Fibroblast of villous mesenchyme (primary cell): ENCODE measurements around the gene SHC4. TPM values are rescaled to one million over a fixed set of nuclear protein-coding genes. Genes with fewer than 3 reads are reported as not detected.

Experiments used
- DNase-seq: peaks from one replicate; pipeline ENCODE4 v3.0.0-alpha.2; 2010; ENCODE audit warnings: low read depth
- H3K4me3 ChIP-seq: 2 replicates; pipeline ENCODE4 v1.5.1; 2011; ENCODE audit warnings: low read depth, mild to moderate bottlenecking, low read length
- CTCF ChIP-seq: IDR thresholded peaks from 2 replicates; pipeline ENCODE4 v1.5.1; 2012; ENCODE audit warnings: low read depth, mild to moderate bottlenecking, low read length; ENCODE audit not compliant: insufficient read depth
- total RNA-seq: library from RNA; depleted of rRNA; stranded (reverse); fragments of >200 nt; gene quantifications from 2 replicates; pipeline ENCODE4 v1.2.3, GENCODE V29; 2012

Gene SHC4
- total RNA-seq, 1 donor, result 3.5 TPM

DNA sequence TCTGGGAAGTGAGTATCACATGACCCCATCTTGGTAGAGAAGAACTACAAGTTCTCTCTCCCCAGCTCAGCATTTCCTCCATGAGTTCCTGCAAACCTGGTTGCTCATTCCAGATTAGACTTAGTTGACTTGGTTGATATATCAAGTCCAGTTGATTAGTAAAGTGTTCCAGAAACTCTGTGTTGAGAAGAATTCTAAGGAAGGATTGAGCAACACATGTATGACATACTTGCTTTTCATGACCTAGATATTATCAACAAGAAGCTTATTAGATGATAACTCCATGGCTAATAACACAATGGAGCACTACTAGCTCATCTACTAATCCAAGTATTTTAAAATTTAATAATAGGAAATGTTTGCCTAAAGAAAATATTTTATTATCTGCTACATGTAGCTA lies 92.2 kb downstream of the SHC4 start:
- no peak for TF ChIP-seq CTCF
- peak; percentile 59 for DNase-seq
- no peak overlapping the region for H3K4me3 ChIP-seq

- H3K4me3 ChIP-seq, result no peak overlapping the region
- DNase-seq, result no peak
- TF ChIP-seq CTCF, result no peak
Observed at GRCh38 chr15:48869966-48870365, 93.8 kb downstream of the SHC4 start.

DNA sequence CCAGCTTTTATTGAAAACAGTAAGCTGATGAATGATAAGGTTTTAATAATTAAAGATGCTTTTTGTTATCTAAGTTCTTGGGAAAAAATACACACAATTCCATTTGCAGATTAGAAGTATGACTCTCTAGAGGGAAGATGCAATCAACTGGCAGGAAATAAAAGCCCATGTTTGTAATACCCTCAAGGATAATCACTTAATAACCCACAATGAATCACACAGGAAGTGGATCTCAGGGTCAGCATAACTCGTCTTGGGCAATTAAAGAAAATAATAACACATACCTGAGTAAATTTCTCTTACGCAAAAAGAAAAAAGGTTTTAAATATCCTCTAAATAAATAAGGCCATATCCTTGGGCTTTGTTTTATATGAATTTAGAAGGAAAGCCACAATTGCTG lies 95.2 kb downstream of the SHC4 start:
- DNase-seq, result peak; percentile 93
- TF ChIP-seq CTCF, result no peak
- no peak overlapping the region for H3K4me3 ChIP-seq

- no peak overlapping the region for H3K4me3 ChIP-seq
- peak; percentile 62 for DNase-seq
- no peak for TF ChIP-seq CTCF
Observed at GRCh38 chr15:48868023-48868422, 95.7 kb downstream of the SHC4 start.

DNA sequence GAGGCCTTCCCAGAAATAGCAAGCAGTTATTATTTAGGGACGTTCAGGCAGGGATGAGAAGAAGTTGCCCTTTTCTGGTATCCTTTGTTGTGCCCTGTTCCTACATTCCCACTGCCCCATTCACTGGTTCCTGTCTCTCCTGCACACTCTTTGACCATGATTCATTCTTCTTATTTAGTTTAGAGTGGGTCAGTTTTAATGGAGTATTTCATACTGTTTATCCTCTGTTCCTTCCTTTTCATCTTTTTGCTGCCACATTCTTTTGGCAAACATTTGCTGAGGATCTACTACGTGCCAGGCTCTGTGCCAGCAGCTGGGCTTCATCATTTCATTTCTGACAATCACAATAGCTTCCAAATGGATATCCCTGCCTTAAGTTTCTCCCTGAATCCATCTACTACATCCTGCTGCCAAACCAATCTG lies 97.6 kb downstream of the SHC4 start:
- no peak for TF ChIP-seq CTCF
- no peak overlapping the region for H3K4me3 ChIP-seq
- peak; percentile 55 for DNase-seq

DNA sequence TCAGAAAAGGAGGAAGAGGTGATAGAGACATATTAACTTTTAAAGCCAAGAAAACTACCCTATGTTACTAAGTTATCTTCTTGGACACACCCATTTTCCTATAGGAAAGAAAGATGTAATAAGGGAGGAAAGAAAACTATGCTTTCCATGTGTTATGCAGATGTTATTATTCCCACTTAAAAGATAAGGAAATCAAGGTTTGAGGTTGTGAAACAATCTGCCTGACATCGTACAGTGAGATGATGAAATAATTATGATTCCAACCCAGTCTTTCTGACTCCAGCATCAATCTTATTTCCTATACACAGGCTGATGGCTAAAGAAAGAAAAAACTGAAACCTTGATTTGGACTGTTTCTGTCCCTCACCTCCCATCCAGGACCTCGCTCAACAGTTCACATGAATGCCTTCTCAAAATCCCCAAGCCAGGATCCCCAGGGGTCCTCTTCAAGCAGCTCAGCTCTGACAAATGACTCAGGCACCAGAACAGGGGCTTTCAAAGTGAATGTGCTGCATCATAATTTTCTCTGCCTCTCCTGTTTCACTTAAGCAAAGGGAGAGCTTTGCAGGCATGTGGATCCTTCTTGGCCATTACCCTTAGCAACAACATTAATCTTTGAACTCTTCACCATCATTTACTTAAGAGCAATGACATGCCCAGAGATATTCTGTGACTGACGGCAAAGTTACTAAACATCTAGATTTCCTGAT lies 98.2 kb downstream of the SHC4 start:
- DNase-seq, result peak; percentile 84
- no peak overlapping the region for H3K4me3 ChIP-seq
- TF ChIP-seq CTCF, result no peak

DNA sequence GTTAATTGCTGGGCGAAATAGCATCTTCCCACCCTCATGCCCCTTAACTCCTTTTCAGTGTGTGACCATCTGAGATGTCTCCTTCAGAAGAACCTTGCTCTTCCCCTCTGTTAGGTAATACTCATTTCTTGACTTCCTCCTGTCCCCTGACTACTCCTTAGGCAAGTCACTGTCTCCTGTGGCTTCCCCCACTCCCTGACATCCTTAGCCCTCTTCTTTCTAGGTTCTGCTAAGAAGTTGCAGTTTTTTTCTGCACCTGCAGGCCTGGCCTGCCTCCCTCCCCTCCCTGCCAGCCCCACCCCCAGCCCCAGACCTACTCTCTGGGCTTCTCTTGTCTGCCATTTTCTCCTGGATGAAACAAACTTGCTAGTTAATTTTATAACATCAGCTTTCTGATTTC lies 101.0 kb downstream of the SHC4 start:
- DNase-seq, result no peak
- no peak for TF ChIP-seq CTCF
- no peak overlapping the region for H3K4me3 ChIP-seq
